Fibroblast of villous mesenchyme (primary cell): ENCODE measurements around the gene ABCC12. TPM values are rescaled to one million over a fixed set of nuclear protein-coding genes. Genes with fewer than 3 reads are reported as not detected.
"Not testable (repeated sequence)": the region's sequence is repeated elsewhere in the genome, so short reads cannot be mapped to it uniquely, and the experiment has no call there.

Experiments
- DNase-seq: peaks from one replicate; pipeline ENCODE4 v3.0.0-alpha.2; 2010; ENCODE audit warnings: low read depth
- H3K4me3 ChIP-seq: 2 replicates; pipeline ENCODE4 v1.5.1; 2011; ENCODE audit warnings: low read depth, mild to moderate bottlenecking, low read length
- total RNA-seq: library from RNA; depleted of rRNA; stranded (reverse); fragments of >200 nt; gene quantifications from 2 replicates; pipeline ENCODE4 v1.2.3, GENCODE V29; 2012
- TF ChIP-seq, protein P1 (sequence below): IDR thresholded peaks from 2 replicates; pipeline ENCODE4 v1.5.1; 2012; ENCODE audit warnings: low read depth, mild to moderate bottlenecking, low read length; ENCODE audit not compliant: insufficient read depth

The ABCC12 gene
- total RNA-seq, 1 donor, result not detected

DNA sequence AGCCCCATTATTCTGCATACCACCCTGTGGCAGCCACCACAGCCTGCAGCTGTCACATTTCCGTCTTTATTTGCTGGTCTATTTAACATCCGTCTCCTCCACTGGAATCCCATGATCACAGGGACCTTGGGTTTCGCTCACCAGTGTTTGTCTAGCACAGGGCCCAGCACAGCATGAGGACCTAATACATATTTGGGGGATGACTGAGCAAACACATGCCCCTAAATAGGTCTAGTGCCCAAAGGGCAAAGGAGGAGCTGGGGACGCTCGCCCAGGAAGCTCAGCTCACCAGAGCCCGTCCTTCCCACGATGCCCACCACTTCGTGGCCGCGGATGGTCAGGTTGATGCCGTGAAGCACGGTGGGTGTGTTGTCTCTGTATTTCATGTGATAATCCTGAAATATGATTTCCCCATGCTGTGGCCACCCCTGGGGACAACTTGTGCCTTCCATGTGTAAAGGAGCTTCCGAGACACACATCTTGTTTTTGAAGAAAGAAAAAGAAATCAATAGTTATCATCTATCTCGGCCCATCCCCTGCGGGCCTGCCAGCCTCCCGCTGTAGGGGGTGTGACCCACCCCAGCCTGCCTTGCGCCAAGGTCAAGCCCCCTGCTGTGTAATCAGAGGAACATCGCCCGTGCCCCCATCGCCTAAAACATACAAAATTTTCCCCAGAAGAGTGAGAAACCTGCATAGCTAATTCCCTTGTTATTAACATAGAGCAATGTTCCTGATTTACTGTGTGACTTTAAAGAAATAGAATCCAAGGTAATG is 21.0 kb upstream of the ABCC12 start:
- no peak for DNase-seq
- H3K4me3 ChIP-seq, result no peak overlapping the region
- TF ChIP-seq, protein P1, sequence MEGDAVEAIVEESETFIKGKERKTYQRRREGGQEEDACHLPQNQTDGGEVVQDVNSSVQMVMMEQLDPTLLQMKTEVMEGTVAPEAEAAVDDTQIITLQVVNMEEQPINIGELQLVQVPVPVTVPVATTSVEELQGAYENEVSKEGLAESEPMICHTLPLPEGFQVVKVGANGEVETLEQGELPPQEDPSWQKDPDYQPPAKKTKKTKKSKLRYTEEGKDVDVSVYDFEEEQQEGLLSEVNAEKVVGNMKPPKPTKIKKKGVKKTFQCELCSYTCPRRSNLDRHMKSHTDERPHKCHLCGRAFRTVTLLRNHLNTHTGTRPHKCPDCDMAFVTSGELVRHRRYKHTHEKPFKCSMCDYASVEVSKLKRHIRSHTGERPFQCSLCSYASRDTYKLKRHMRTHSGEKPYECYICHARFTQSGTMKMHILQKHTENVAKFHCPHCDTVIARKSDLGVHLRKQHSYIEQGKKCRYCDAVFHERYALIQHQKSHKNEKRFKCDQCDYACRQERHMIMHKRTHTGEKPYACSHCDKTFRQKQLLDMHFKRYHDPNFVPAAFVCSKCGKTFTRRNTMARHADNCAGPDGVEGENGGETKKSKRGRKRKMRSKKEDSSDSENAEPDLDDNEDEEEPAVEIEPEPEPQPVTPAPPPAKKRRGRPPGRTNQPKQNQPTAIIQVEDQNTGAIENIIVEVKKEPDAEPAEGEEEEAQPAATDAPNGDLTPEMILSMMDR, result no peak

DNA sequence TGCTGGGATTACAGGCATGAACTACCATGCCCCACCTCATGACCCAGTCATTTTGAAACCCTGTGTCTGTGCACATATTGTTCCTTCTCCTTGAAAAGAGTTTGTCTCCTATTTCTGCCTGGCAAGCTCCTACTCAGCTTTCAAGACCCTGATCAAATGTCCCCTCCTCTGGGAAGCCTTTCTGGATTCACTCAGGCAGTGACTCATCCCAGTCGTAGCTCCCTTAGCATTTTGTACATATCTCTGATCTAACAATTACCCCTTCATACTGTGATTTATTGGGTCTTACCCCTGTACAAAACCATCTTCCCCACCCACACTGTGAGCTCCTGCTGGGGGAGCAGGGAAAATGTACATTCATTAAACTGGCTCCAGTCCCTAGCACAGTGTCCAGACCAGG is 18.1 kb upstream of the ABCC12 start:
- DNase-seq, result no peak
- TF ChIP-seq, protein P1, result no peak
- H3K4me3 ChIP-seq, result no peak overlapping the region

- H3K4me3 ChIP-seq, result no peak overlapping the region
- no peak for DNase-seq
- TF ChIP-seq, protein P1, result no peak
These were observed 16.9 kb upstream of the ABCC12 start for GRCh38 chr16:48172682-48173081.

DNA sequence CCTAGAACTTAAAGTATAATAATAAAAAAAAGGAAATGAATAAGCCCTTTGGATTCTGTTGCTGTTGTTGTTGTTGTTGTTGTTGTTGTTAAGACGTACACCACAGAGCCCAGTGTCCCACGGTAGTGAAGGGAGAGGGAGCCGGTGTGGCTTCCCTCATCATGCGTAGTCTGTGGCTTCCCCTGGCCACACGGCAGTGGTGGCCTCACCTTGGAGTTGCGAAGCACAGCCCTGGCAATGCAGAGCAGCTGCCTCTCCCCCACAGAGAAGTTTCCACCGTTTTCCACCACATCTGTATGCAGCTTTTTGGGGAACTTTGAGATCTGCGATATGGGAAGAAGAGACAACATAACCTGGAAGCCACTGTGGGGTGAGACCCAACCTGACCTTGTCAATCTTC is 14.1 kb upstream of the ABCC12 start:
- no peak for DNase-seq
- TF ChIP-seq, protein P1, result no peak
- no peak overlapping the region for H3K4me3 ChIP-seq

- TF ChIP-seq, protein P1, result no peak
- no peak for DNase-seq
- H3K4me3 ChIP-seq, result no peak overlapping the region
These were observed 12.3 kb upstream of the ABCC12 start for GRCh38 chr16:48168075-48168474.

GRCh38 chr16:48166617-48167016 is 10.8 kb upstream of the ABCC12 start:
- not testable (repeated sequence) for DNase-seq, H3K4me3 ChIP-seq

- no peak overlapping the region for H3K4me3 ChIP-seq
- TF ChIP-seq, protein P1, result no peak
- peak; percentile 32 for DNase-seq
These were observed 10.3 kb upstream of the ABCC12 start for GRCh38 chr16:48165961-48166578.
